OCI-LY7 (cell line): Measurements from ENCODE around the gene KCNN1.

Experiments
- EZH2phosphoT487 ChIP-seq: fragments of 200-600 bp; sonication (generic); IDR thresholded peaks from 2 replicates; pipeline ENCODE4 v1.6.1; 2018; ENCODE audit warnings: low read depth, borderline replicate concordance, mild to moderate bottlenecking, mixed run types, antibody characterized with exemption, low read length, moderate library complexity, mixed read lengths
- TF ChIP-seq, protein P1 (sequence below): fragments of 200-600 bp; sonication (generic); conservative IDR thresholded peaks from 2 replicates; pipeline ENCODE4 v1.5.1; 2014; ENCODE audit warnings: mild to moderate bottlenecking, antibody characterized with exemption, low read length, moderate library complexity, mixed read lengths

- TF ChIP-seq, protein P1, sequence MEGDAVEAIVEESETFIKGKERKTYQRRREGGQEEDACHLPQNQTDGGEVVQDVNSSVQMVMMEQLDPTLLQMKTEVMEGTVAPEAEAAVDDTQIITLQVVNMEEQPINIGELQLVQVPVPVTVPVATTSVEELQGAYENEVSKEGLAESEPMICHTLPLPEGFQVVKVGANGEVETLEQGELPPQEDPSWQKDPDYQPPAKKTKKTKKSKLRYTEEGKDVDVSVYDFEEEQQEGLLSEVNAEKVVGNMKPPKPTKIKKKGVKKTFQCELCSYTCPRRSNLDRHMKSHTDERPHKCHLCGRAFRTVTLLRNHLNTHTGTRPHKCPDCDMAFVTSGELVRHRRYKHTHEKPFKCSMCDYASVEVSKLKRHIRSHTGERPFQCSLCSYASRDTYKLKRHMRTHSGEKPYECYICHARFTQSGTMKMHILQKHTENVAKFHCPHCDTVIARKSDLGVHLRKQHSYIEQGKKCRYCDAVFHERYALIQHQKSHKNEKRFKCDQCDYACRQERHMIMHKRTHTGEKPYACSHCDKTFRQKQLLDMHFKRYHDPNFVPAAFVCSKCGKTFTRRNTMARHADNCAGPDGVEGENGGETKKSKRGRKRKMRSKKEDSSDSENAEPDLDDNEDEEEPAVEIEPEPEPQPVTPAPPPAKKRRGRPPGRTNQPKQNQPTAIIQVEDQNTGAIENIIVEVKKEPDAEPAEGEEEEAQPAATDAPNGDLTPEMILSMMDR = no peak
- TF ChIP-seq EZH2phosphoT487 = no peak
Measured at GRCh38 chr19:17957885-17958284, 9.0 kb upstream of the KCNN1 start.
